ENCODE measurements around the gene MUC22.

GRCh38 chr6:30983439-30983838 is 26.8 kb upstream of the MUC22 start, which contains the start of gene MUC21:
- no peak for TF ChIP-seq POLR2AphosphoS5 (IDR thresholded peaks at IDR 0.05; ENCODE audit: borderline replicate concordance, low read depth, low read length)
- no peak for TF ChIP-seq EZH2 (IDR thresholded peaks at IDR 0.05)
- no peak for TF ChIP-seq FOXP2 (optimal IDR thresholded peaks at IDR 0.05; ENCODE audit: control extremely low read depth, extremely low read length, insufficient read depth)

All from SK-N-MC (cell line).